HG03439 (cell line): Measurements from ENCODE around the gene HLA-DPB1.

ENCODE experiments used
- ATAC-seq: cut with Tn5 transposase; IDR thresholded peaks from one replicate; pipeline ENCODE4 v1.9.1; 2021; ENCODE audit warnings: mild to moderate bottlenecking, moderate library complexity; ENCODE audit not compliant: unreplicated experiment

The HLA-DPB1 gene

GRCh38 chr6:33126101-33126714 is 50.4 kb downstream of the HLA-DPB1 start:
- no peak for ATAC-seq

GRCh38 chr6:33128318-33128717 is 52.5 kb downstream of the HLA-DPB1 start:
- ATAC-seq: no peak

- ATAC-seq: no peak
These were observed 56.3 kb downstream of the HLA-DPB1 start for GRCh38 chr6:33132081-33132524.

GRCh38 chr6:33136310-33136900 is 60.6 kb downstream of the HLA-DPB1 start:
- ATAC-seq: no peak
